Tibial artery (tissue), 4 donors: ENCODE data around the gene INTS6L.

Source experiments
- DNase-seq, 2 donors: peaks; one replicate each; pipeline ENCODE4 v3.0.0-alpha.2; 2019
- H3K27ac ChIP-seq, 2 donors: fragments of 200-600 bp; sonication (generic) in 1 of 2; 1 replicate in 1 of 2; 2 replicates in 1 of 2; pipeline ENCODE4 v1.5.1; 2018 to 2019; ENCODE audit warnings: mild to moderate bottlenecking in 1 of 2
- H3K27me3 ChIP-seq, 2 donors: fragments of 200-600 bp; sonication (generic) in 1 of 2; one replicate each; pipeline versions ENCODE4 v1.5.1 to v1.6.0; 2016 to 2019
- H3K36me3 ChIP-seq, 3 donors: fragments of 200-600 bp; sonication (generic) in 2 of 3; one replicate each; pipeline ENCODE4 v1.5.1; 2016 to 2019; ENCODE audit warnings: mild to moderate bottlenecking in 2 of 3
- H3K4me1 ChIP-seq, 4 donors: fragments of 200-600 bp; sonication (generic) in 2 of 4; 1 replicate in 3 of 4; 2 replicates in 1 of 4; pipeline ENCODE4 v1.5.1; 2016 to 2019
- H3K4me3 ChIP-seq, 2 donors: fragments of 200-600 bp; sonication (generic) in 1 of 2; 1 replicate in 1 of 2; 2 replicates in 1 of 2; pipeline ENCODE4 v1.5.1; 2018 to 2019; ENCODE audit warnings: mild to moderate bottlenecking in 2 of 2
- H3K9me3 ChIP-seq, 3 donors: fragments of 200-600 bp; sonication (generic) in 1 of 3; one replicate each; pipeline ENCODE4 v1.5.1; 2016 to 2019
- intact Hi-C: fragments of 100-400 bp; cut with DNase I; formaldehyde crosslinking; loops from one replicate; pipeline ENCODE4 v1.15.0; 2023; ENCODE audit warnings: low total_unique reads
- TF ChIP-seq, protein P1 (sequence below), 2 experiments: fragments of 200-600 bp in 1 of 2; fragments of 450-650 bp in 1 of 2; IDR thresholded peaks; one replicate each; pipeline ENCODE4 v1.5.1; 2017 to 2019; ENCODE audit warnings: antibody characterized with exemption in 2 of 2, mild to moderate bottlenecking in 1 of 2, moderate library complexity in 1 of 2

INTS6L gene

DNA sequence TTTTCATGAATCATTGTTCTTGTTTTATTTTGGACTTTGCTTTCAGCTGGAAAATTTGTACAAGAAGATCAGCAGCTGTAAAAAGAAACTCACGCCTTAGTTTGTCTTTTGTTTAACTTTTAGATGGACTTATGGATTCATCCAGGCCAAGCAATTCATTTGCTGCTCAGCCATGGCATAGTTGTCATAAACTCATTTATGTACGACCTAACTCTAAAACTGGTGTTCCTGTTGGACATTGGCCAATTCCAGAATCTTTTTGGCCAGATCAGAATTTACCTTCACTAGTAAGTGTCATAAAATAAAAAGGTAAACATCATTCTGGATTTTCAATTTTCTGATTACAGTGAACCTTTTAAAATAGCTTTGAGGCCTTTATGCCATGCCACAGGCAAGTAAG, 29.1 kb downstream of the INTS6L start:
- Histone ChIP-seq H3K4me1 (peaks cover 0 to under 1% (median 0%) of the 10 kb centered on the region in 4 donors), H3K4me3 (no peak overlapping the region), H3K36me3 (no peaks in the 10 kb centered on the region), H3K27ac (no peak overlapping the region), H3K27me3 (no peaks in the 10 kb centered on the region), H3K9me3 (no peaks in the 10 kb centered on the region)
- TF ChIP-seq, protein P1, sequence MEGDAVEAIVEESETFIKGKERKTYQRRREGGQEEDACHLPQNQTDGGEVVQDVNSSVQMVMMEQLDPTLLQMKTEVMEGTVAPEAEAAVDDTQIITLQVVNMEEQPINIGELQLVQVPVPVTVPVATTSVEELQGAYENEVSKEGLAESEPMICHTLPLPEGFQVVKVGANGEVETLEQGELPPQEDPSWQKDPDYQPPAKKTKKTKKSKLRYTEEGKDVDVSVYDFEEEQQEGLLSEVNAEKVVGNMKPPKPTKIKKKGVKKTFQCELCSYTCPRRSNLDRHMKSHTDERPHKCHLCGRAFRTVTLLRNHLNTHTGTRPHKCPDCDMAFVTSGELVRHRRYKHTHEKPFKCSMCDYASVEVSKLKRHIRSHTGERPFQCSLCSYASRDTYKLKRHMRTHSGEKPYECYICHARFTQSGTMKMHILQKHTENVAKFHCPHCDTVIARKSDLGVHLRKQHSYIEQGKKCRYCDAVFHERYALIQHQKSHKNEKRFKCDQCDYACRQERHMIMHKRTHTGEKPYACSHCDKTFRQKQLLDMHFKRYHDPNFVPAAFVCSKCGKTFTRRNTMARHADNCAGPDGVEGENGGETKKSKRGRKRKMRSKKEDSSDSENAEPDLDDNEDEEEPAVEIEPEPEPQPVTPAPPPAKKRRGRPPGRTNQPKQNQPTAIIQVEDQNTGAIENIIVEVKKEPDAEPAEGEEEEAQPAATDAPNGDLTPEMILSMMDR (IDR thresholded peaks at IDR 0.05): no peak
- intact Hi-C loops: no loop called here
- DNase-seq: no peak

DNA sequence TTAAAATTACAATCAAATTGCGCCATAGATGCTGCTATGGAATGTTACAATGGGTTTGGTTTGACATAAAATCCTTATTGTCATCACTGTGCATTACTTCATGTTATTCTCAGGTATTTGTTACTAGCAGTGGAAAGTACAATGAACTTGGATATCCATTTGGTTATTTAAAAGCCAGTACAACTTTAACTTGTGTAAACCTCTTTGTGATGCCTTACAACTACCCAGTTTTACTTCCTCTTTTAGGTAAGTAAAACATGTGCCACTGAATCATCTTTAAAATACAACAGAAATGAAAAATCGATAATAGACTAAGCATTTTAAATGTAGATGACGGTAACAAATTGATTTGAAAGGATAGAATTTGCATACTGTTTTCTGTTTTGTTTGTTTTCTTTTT, 35.6 kb downstream of the INTS6L start:
- TF ChIP-seq, protein P1 (IDR thresholded peaks at IDR 0.05): no peak
- no peaks in the 10 kb centered on the region for H3K4me1 ChIP-seq
- no peaks in the 10 kb centered on the region for H3K27me3 ChIP-seq
- H3K4me3 ChIP-seq: no peak overlapping the region
- H3K36me3 ChIP-seq: peaks cover 0 to 9% (median 0%) of the 10 kb centered on the region in 3 donors
- intact Hi-C loops: no loop called here
- no peak for DNase-seq
- H3K9me3 ChIP-seq: no peaks in the 10 kb centered on the region
- H3K27ac ChIP-seq: no peak overlapping the region

DNA sequence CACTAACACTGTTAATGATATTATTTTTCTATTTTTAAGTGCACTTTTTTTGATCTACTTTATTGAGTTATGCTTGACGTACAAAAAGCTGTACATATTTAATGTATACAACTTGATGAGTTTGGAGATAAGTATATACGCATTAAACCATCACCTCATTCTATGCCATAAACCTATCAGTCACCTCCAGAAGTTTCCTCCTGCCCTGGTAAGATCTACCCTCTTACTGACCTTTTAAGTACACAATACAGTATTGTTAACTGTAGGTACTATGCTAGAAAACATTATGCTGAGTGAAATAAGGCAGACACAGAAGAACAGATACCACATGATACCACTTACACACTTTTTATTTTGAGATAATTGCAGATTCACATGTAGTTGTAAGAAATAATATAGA, 36.9 kb downstream of the INTS6L start:
- intact Hi-C loops: no loop called here
- Histone ChIP-seq H3K4me3 (no peak overlapping the region), H3K4me1 (no peaks in the 10 kb centered on the region), H3K36me3 (peaks cover 0 to 9% (median 0%) of the 10 kb centered on the region in 3 donors), H3K27me3 (no peaks in the 10 kb centered on the region), H3K9me3 (no peaks in the 10 kb centered on the region), H3K27ac (no peak overlapping the region)
- TF ChIP-seq, protein P1 (IDR thresholded peaks at IDR 0.05): no peak
- no peak for DNase-seq

DNA sequence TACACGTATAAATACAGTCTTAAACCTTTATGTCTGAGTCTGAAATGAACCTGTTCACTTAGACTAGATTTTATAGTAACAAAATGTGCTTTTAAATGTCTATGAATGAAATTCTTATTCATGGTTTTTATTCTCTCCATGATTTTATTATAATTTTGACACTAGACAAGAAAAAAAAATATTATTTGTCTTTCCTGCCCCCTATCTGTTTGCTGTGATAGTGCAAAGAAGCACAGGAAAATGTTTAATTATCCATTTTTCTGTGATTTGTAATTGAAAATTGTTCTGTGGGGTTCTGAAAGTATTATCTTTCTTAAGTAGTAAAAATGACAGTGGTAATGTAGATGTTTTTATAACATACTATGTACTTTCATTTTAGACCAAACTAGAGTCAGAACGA, 52.0 kb downstream of the INTS6L start:
- no peaks in the 10 kb centered on the region for H3K9me3 ChIP-seq
- H3K36me3 ChIP-seq: peaks cover 0 to 14% (median 10%) of the 10 kb centered on the region in 3 donors
- no peak overlapping the region for H3K27ac ChIP-seq
- no peak overlapping the region for H3K4me3 ChIP-seq
- no peaks in the 10 kb centered on the region for H3K4me1 ChIP-seq
- DNase-seq: no peak
- H3K27me3 ChIP-seq: no peaks in the 10 kb centered on the region
- intact Hi-C loops: loop anchor here (10.0 kb wide), 1 partner anchor 88 kb away; no protein-coding TSS in a partner anchor
- TF ChIP-seq, protein P1 (IDR thresholded peaks at IDR 0.05): peak; percentile 15 to 23

DNA sequence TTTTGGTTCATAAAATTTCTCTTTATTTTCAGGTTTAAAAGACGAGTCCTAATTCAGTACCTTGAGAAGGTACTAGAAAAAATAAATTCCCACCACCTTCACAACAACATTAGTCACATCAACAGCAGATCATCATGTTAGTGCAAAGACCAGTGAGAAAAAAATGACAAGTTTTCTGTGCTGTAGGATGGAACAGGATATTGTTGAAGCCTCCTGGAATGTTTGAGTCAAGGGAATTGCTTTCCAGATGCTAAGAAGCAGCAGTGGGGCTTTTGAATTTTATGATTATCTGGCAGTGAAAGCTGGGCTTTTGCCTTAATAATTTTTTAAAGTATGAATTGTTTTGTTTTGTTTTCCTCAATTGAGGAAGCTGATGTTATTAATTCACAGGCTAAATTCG, 61.0 kb downstream of the INTS6L start:
- no peaks in the 10 kb centered on the region for H3K4me1 ChIP-seq
- TF ChIP-seq, protein P1 (IDR thresholded peaks at IDR 0.05): no peak
- no peak overlapping the region for H3K27ac ChIP-seq
- H3K36me3 ChIP-seq: peaks cover 0 to 27% (median 0%) of the 10 kb centered on the region in 3 donors
- H3K9me3 ChIP-seq: no peaks in the 10 kb centered on the region
- no peaks in the 10 kb centered on the region for H3K27me3 ChIP-seq
- no peak for DNase-seq
- intact Hi-C loops: no loop called here
- no peak overlapping the region for H3K4me3 ChIP-seq

DNA sequence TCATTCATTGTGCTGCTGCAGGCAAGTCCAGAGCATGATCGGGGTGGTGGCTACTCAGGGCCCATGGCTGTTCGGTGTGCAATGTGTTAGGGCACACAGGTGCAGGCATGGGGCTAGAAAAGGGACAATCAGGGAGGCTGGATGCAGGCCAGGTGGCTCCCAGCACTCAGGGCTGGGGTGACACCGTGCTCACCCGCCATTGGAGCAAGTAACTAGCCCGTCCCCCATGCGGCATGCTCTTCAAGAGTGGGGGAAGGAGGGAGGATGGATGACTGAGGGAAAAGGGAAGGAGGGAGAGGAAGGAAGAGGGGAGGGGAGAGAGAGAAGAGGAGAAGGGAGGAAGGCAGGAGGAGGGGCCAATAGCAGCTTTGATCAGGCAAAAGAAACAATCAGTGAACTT, 64.7 kb downstream of the INTS6L start:
- Histone ChIP-seq H3K9me3 (no peaks in the 10 kb centered on the region), H3K4me1 (no peaks in the 10 kb centered on the region), H3K36me3 (peaks cover 0 to 7% (median 0%) of the 10 kb centered on the region in 3 donors), H3K27me3 (no peaks in the 10 kb centered on the region), H3K4me3 (no peak overlapping the region), H3K27ac (no peak overlapping the region)
- TF ChIP-seq, protein P1 (IDR thresholded peaks at IDR 0.05): no peak
- DNase-seq: no peak
- intact Hi-C loops: no loop called here
